Trophoblast cell (in vitro differentiated cells and primary cell): Measurements from ENCODE around the gene HOXB7.

Experiments used
- DNase-seq, 2 donors: peaks; one replicate each; pipeline ENCODE4 v3.0.0-alpha.2; 2016
- H2AFZ ChIP-seq: 2 replicates; pipeline ENCODE4 v1.6.1; 2013; ENCODE audit warnings: low read length, moderate library complexity, mild to moderate bottlenecking; ENCODE audit not compliant: insufficient read depth, poor library complexity
- H2AK5ac ChIP-seq: 2 replicates; pipeline ENCODE4 v1.6.1; 2013; ENCODE audit warnings: mild to moderate bottlenecking, low read length
- H2BK120ac ChIP-seq: 2 replicates; pipeline ENCODE4 v1.6.1; 2013; ENCODE audit warnings: low read length, mild to moderate bottlenecking, moderate library complexity; ENCODE audit not compliant: insufficient read depth, poor library complexity
- H2BK12ac ChIP-seq: 2 replicates; pipeline ENCODE4 v1.6.1; 2013; ENCODE audit warnings: mild to moderate bottlenecking, low read length, moderate library complexity
- H2BK5ac ChIP-seq: 2 replicates; pipeline ENCODE4 v1.6.1; 2013; ENCODE audit warnings: low read length, low read depth, moderate library complexity, mild to moderate bottlenecking; ENCODE audit not compliant: poor library complexity
- H3K14ac ChIP-seq: 2 replicates; pipeline ENCODE4 v1.6.1; 2013; ENCODE audit warnings: mild to moderate bottlenecking, low read length
- H3K18ac ChIP-seq: 2 replicates; pipeline ENCODE4 v1.6.1; 2013; ENCODE audit warnings: mild to moderate bottlenecking, low read length
- H3K23ac ChIP-seq: 2 replicates; pipeline ENCODE4 v1.6.1; 2013; ENCODE audit warnings: low read length
- H3K27ac ChIP-seq: 2 replicates; pipeline ENCODE4 v1.5.1; 2013; ENCODE audit warnings: low read depth, mild to moderate bottlenecking, inconsistent platforms, low read length, moderate library complexity
- H3K27me3 ChIP-seq: 2 replicates; pipeline ENCODE4 v1.6.1; 2013; ENCODE audit warnings: inconsistent platforms, mild to moderate bottlenecking, low read length, moderate library complexity; ENCODE audit not compliant: insufficient read depth
- H3K36me3 ChIP-seq, 2 experiments: 1 replicate in 1 of 2; 2 replicates in 1 of 2; pipeline ENCODE4 v1.6.1; 2013; ENCODE audit warnings: low read length in 2 of 2, mild to moderate bottlenecking in 2 of 2, moderate library complexity in 1 of 2; ENCODE audit not compliant: insufficient read depth in 2 of 2, control insufficient read depth in 1 of 2
- H3K4ac ChIP-seq: 2 replicates; pipeline ENCODE4 v1.6.1; 2013; ENCODE audit warnings: low read depth, mild to moderate bottlenecking, low read length, moderate library complexity
- H3K4me1 ChIP-seq, 2 experiments: 1 replicate in 1 of 2; 2 replicates in 1 of 2; pipeline ENCODE4 v1.6.1; 2013; ENCODE audit warnings: low read length in 2 of 2, mild to moderate bottlenecking in 2 of 2, moderate library complexity in 1 of 2; ENCODE audit not compliant: insufficient read depth in 2 of 2, control insufficient read depth in 1 of 2
- H3K4me2 ChIP-seq: 2 replicates; pipeline ENCODE4 v1.6.1; 2013; ENCODE audit warnings: inconsistent platforms, mild to moderate bottlenecking, low read length, moderate library complexity
- H3K4me3 ChIP-seq: 2 replicates; pipeline ENCODE4 v1.5.1; 2013; ENCODE audit warnings: mild to moderate bottlenecking, low read depth, low read length, inconsistent platforms
- H3K79me1 ChIP-seq: one replicate; pipeline ENCODE4 v1.6.1; 2013; ENCODE audit warnings: low read length
- H3K79me2 ChIP-seq: 2 replicates; pipeline ENCODE4 v1.6.1; 2013; ENCODE audit warnings: low read length, mild to moderate bottlenecking; ENCODE audit not compliant: control insufficient read depth, insufficient read depth, poor library complexity
- H3K9ac ChIP-seq: 2 replicates; pipeline ENCODE4 v1.6.1; 2013; ENCODE audit warnings: mild to moderate bottlenecking, low read length
- H3K9me3 ChIP-seq: 2 replicates; pipeline ENCODE4 v1.6.1; 2013; ENCODE audit warnings: low read depth, mild to moderate bottlenecking, control low read depth, inconsistent platforms, low read length; ENCODE audit not compliant: insufficient read depth
- H4K12ac ChIP-seq: 2 replicates; pipeline ENCODE4 v1.6.1; 2013; ENCODE audit warnings: low read depth, mild to moderate bottlenecking, low read length, moderate library complexity
- H4K8ac ChIP-seq: 2 replicates; pipeline ENCODE4 v1.6.1; 2013; ENCODE audit warnings: low read depth, mild to moderate bottlenecking, low read length, moderate library complexity
- H4K91ac ChIP-seq: one replicate; pipeline ENCODE4 v1.6.1; 2013; ENCODE audit warnings: low read depth, mild to moderate bottlenecking, low read length, moderate library complexity
- WGBS: extraction: QIAGEN DNeasy Blood & Tissue Kit; methylation state at CpG from one replicate; pipeline ENCODE4 v1.1.7; 2013; ENCODE audit warnings: missing lambda C conversion rate; ENCODE audit not compliant: insufficient read length, insufficient coverage; ENCODE audit errors: extremely low coverage; 5-methylcytosine and 5-hydroxymethylcytosine counted together

The HOXB7 gene

GRCh38 chr17:48564188-48565021 is 46.4 kb downstream of the HOXB7 start:
- peak overlapping the region; percentile 63 for H3K4me2 ChIP-seq

GRCh38 chr17:48563867-48564187 is 47.0 kb downstream of the HOXB7 start:
- Histone ChIP-seq H3K4me1 (peaks cover 7 to 12% of the 10 kb centered on the region in 2 experiments), H4K91ac (peak overlapping the region; percentile 31)

More at GRCh38 chr17:48564188-48565021, 46.4 kb downstream of the HOXB7 start:
- peaks cover 3% of the 10 kb centered on the region for H3K79me1 ChIP-seq
- no CpG with 5 or more reads among the region's 73 CpGs for WGBS
- H3K9ac ChIP-seq: no peak overlapping the region
- no peak for DNase-seq
- no peaks in the 10 kb centered on the region for H3K79me2 ChIP-seq
- H4K8ac ChIP-seq: peak overlapping the region; percentile 70
- H2AK5ac ChIP-seq: peak overlapping the region; percentile 3
- H4K12ac ChIP-seq: peak overlapping the region; percentile 27
- no peak overlapping the region for H3K27ac ChIP-seq
- peak overlapping the region; percentile 21 for H2BK120ac ChIP-seq
- peaks cover 0 to 2% of the 10 kb centered on the region in 2 experiments for H3K36me3 ChIP-seq
- peak overlapping the region; percentile 63 for H3K4me3 ChIP-seq
- peak overlapping the region; percentile 85 for H3K18ac ChIP-seq
- H4K91ac ChIP-seq: peak overlapping the region; percentile 72
- peak overlapping the region; percentile 66 for H3K14ac ChIP-seq
- H3K27me3 ChIP-seq: peaks cover 13% of the 10 kb centered on the region
- no peak overlapping the region for H3K4ac ChIP-seq
- H3K9me3 ChIP-seq: peaks cover 7% of the 10 kb centered on the region
- H2BK5ac ChIP-seq: no peak overlapping the region
- H2BK12ac ChIP-seq: peak overlapping the region; percentile 41
- H3K23ac ChIP-seq: no peak overlapping the region
- no peak overlapping the region for H2AFZ ChIP-seq
- H3K4me1 ChIP-seq: peaks cover 7 to 16% of the 10 kb centered on the region in 2 experiments

GRCh38 chr17:48563385-48563838 is 47.4 kb downstream of the HOXB7 start:
- Histone ChIP-seq H3K4me1 (peaks cover 7 to 11% of the 10 kb centered on the region in 2 experiments), H2BK12ac (no peak overlapping the region), H3K14ac (no peak overlapping the region), H3K9me3 (peaks cover 7% of the 10 kb centered on the region), H3K4me3 (no peak overlapping the region), H3K18ac (no peak overlapping the region), H3K9ac (no peak overlapping the region), H3K79me1 (peaks cover 3% of the 10 kb centered on the region), H3K4me2 (no peak overlapping the region), H4K8ac (no peak overlapping the region), H3K79me2 (no peaks in the 10 kb centered on the region), H3K27ac (no peak overlapping the region), H3K4ac (no peak overlapping the region), H3K36me3 (peaks cover 0 to 2% of the 10 kb centered on the region in 2 experiments), H2BK5ac (no peak overlapping the region), H3K27me3 (peaks cover 13% of the 10 kb centered on the region), H4K91ac (no peak overlapping the region), H3K23ac (peak overlapping the region; percentile 77), H2BK120ac (no peak overlapping the region), H4K12ac (no peak overlapping the region), H2AK5ac (no peak overlapping the region), H2AFZ (no peak overlapping the region)
- no peak for DNase-seq
- no CpG with 5 or more reads among the region's 6 CpGs for WGBS

More at GRCh38 chr17:48563867-48564187, 47.0 kb downstream of the HOXB7 start:
- Histone ChIP-seq H3K4me3 (no peak overlapping the region), H3K4ac (no peak overlapping the region), H3K27me3 (peaks cover 13% of the 10 kb centered on the region), H3K79me1 (peaks cover 3% of the 10 kb centered on the region), H3K4me2 (peak overlapping the region; percentile 34), H2BK12ac (no peak overlapping the region), H4K12ac (no peak overlapping the region), H3K23ac (no peak overlapping the region), H3K79me2 (no peaks in the 10 kb centered on the region), H3K9me3 (peaks cover 7% of the 10 kb centered on the region), H2AK5ac (no peak overlapping the region), H3K9ac (no peak overlapping the region), H4K8ac (no peak overlapping the region), H2BK5ac (no peak overlapping the region), H2AFZ (no peak overlapping the region), H2BK120ac (no peak overlapping the region), H3K14ac (no peak overlapping the region), H3K18ac (no peak overlapping the region), H3K36me3 (peaks cover 0 to 2% of the 10 kb centered on the region in 2 experiments), H3K27ac (no peak overlapping the region)
- no CpG with 5 or more reads among the region's 10 CpGs for WGBS
- no peak for DNase-seq

GRCh38 chr17:48562934-48563333 is 47.9 kb downstream of the HOXB7 start:
- Histone ChIP-seq H2BK5ac (no peak overlapping the region), H2AFZ (no peak overlapping the region), H4K8ac (no peak overlapping the region), H2BK12ac (no peak overlapping the region), H3K4me1 (peaks cover 6 to 10% of the 10 kb centered on the region in 2 experiments), H2AK5ac (no peak overlapping the region), H4K12ac (no peak overlapping the region), H4K91ac (no peak overlapping the region), H3K4me2 (no peak overlapping the region), H3K27me3 (peaks cover 13% of the 10 kb centered on the region), H3K36me3 (peaks cover 0 to 2% of the 10 kb centered on the region in 2 experiments), H3K79me2 (no peaks in the 10 kb centered on the region), H3K27ac (no peak overlapping the region), H3K4me3 (no peak overlapping the region), H3K79me1 (peaks cover 3% of the 10 kb centered on the region), H3K23ac (no peak overlapping the region), H3K18ac (no peak overlapping the region), H3K14ac (no peak overlapping the region), H2BK120ac (no peak overlapping the region), H3K4ac (no peak overlapping the region), H3K9ac (no peak overlapping the region), H3K9me3 (peaks cover 7% of the 10 kb centered on the region)
- no peak for DNase-seq
- no CpG with 5 or more reads among the region's 5 CpGs for WGBS
